MG63 (cell line): ENCODE measurements around the gene SLN. TPM values are rescaled to one million over a fixed set of nuclear protein-coding genes. Genes with fewer than 3 reads are reported as not detected.
A peak's percentile ranks its signal among the peaks of the same experiment; 100 is the strongest.
"Not testable (repeated sequence)": the region's sequence is repeated elsewhere in the genome, so short reads cannot be mapped to it uniquely, and the experiment has no call there.

Experiments used
- DNase-seq: peaks from one replicate; pipeline ENCODE4 v3.0.0-alpha.2; 2020
- H3K27me3 ChIP-seq: fragments of 250-450 bp; sonication (Bioruptor Pico); 2 replicates; pipeline ENCODE4 v1.5.1; 2020; ENCODE audit warnings: mild to moderate bottlenecking, moderate library complexity
- H3K36me3 ChIP-seq: fragments of 250-450 bp; sonication (Bioruptor Pico); 2 replicates; pipeline ENCODE4 v1.5.1; 2020; ENCODE audit warnings: mild to moderate bottlenecking, moderate library complexity
- H3K4me3 ChIP-seq: fragments of 250-450 bp; sonication (Bioruptor Pico); 2 replicates; pipeline ENCODE4 v1.5.1; 2020; ENCODE audit warnings: mild to moderate bottlenecking, moderate library complexity
- H3K9me3 ChIP-seq: fragments of 250-450 bp; sonication (Bioruptor Pico); 2 replicates; pipeline ENCODE4 v1.5.1; 2020; ENCODE audit warnings: mild to moderate bottlenecking, moderate library complexity
- total RNA-seq: library from RNA; depleted of rRNA; stranded (reverse); fragments of >200 nt; shearing (Covaris generic); gene quantifications from 2 replicates; pipeline ENCODE4 v1.2.3, GENCODE V29; 2014; ENCODE audit warnings: low replicate concordance; rRNA removed

The SLN gene
- total RNA-seq, result not detected in 2 replicates

DNA sequence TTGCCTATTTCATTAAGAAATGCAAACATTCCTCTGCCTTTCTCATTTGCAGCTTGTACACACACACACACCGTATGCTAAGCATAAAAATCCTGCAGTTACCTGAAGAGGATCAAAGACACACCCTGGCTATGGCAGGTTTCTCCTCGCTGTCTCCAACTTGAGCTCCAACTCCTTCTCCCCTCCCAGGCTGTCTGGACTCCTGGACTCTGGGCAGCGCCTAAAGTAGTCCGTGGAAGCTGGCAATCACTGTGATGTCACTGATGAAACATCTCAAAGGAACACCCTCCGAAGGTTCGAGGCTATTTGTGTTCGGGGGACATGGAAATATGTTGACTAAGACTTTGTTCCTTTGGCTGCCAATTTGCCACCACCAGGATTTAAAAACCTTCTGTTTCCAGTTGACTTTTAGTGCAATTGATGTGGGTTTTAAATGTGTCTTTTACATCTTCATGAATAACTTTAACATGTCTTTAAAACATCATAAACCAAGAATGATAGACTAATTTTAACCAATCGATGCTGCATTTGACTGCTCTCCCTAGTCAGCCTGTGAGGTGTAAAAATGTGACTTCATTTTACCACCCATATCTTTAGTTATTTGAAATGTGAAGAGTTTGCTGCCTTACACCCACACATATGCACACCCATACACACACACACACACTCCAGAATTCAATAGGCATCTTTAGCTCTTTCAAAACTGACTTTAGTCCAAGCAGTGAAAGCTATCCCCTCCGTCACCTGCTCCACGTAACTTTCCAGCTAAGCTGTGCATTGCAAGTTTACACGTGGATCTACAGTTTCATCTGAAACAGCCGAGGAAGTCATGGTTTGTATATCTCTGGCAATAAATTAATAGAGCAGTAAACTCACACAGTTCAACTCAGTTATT, at the start of gene SLN:
Gene SLN, minus strand, starts transcription at position 196 of the 895 bp plus-strand sequence.
- Histone ChIP-seq H3K9me3 (no peaks in the 10 kb centered on the region), H3K4me3 (no peak within 1 kb of the TSS), H3K27me3 (peaks cover 3% of the 10 kb centered on the region; the same call in 1 of the 2 replicates), H3K36me3 (no peaks in the 10 kb centered on the region)
- DNase-seq, result no peak

DNA sequence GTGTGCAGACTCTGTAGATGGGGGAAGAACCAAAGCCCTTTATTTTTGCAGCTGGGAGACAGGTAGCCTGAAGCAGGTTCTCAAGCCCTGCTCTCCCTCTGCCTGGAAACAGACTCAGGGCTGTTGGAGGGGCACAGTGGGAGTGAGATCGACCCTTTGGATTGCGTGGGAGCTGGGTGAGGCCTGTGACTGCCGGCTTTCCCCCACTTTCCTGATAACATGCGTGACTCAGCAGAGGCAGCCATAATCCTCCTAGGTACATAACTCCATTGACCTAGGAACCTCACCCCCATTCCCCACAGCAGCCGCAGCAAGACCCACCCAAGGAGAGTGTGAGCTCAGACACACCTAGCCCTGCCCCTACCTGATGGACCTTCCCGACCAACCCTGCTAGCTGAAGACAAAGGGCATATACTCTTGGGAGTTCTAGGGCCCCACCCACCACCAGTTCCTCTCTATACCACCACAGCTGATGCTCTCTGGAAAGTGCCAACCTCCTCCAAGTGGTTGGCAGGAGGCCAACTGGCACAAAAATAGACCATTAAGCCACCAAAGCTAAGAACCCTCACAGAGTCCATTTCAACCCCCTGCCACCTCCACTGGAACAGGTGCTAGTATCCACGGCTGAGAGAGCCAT, 47.0 kb upstream of the SLN start:
- H3K36me3 ChIP-seq, H3K27me3 ChIP-seq, DNase-seq, H3K9me3 ChIP-seq, H3K4me3 ChIP-seq: not testable (repeated sequence)

DNA sequence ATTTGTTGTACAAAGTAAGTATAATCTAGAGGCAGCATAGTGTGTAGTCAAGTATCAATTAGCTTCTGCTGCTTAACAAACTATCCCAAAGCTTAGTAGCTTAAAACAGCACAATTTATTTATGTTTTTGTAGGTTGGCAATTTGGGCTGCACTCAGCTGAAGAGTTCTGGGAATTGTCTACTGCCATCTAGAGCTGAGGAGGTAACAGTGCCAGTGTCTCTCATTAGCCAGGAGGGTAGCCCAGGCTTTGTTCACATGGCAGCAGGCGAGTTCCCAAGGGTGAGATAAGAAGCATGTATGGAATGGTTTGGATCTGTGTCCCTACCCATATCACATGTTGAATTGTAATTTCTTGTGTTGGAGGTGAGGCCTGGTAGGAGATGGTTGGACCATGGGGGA, 45.8 kb upstream of the SLN start:
- no peak overlapping the region for H3K4me3 ChIP-seq
- no peaks in the 10 kb centered on the region for H3K36me3 ChIP-seq
- H3K27me3 ChIP-seq, result no peaks in the 10 kb centered on the region
- no peaks in the 10 kb centered on the region for H3K9me3 ChIP-seq
- DNase-seq, result no peak

DNA sequence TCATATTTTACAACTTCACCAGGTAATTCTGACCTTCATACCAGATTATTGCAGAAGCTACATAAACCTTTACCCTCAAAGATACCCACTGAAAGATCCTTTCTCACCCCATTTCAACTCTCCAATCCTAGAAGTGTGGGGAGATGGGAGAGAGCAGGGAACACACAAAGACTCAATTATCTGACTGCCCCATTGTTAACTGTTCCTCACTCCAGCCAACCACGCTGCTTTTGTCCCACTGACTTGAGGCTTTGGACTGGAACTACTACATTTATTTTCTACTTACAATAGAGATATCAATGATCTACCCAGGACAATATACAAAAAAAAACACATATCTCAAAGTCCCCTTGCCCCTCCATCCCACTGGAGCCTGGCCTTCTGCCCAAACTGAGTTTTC, 44.7 kb upstream of the SLN start:
- no peaks in the 10 kb centered on the region for H3K27me3 ChIP-seq
- H3K4me3 ChIP-seq, result no peak overlapping the region
- H3K36me3 ChIP-seq, result no peaks in the 10 kb centered on the region
- H3K9me3 ChIP-seq, result no peaks in the 10 kb centered on the region
- DNase-seq, result no peak

DNA sequence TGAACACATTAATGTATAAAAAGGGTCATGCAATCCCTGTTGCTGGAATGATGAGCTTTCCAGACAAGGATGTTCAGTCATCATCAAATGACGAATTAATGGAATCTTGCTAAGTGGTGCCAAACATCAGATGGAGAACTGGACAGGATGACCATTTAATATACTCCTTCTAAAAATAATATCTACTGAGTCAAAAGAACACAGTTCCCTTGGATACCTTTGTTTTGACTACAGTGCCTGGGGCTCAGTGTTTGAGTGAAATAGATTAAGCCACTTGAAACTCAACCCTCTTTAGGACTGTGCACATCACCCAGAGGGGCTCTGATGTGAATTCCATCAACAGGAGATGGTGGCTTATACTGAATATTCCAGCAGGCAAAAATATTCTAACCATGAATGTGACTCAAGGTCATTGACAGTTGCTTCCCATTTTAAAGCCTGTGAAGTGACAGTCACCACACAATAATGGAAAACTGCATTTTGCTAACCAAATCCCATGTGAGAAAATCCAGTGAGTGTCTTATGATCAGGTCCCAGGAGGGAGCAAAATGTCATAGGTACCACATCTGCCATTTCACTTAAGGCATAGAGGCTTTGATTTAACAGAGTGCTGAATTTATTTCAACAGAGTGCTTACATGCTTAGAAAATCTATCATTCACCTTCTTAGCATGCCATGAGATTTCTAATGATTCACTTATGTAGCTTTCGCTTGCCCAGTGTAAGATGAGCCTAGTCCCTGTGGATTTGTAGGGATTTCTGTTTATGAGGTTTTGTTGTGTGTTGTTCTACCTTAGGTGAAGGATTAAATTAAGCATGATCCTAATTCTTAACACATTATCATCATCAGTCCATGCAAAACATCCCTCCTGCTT, 41.3 kb upstream of the SLN start:
- DNase-seq, result no peak
- no peaks in the 10 kb centered on the region for H3K9me3 ChIP-seq
- no peaks in the 10 kb centered on the region for H3K27me3 ChIP-seq
- H3K36me3 ChIP-seq, result no peaks in the 10 kb centered on the region
- H3K4me3 ChIP-seq, result no peak overlapping the region

DNA sequence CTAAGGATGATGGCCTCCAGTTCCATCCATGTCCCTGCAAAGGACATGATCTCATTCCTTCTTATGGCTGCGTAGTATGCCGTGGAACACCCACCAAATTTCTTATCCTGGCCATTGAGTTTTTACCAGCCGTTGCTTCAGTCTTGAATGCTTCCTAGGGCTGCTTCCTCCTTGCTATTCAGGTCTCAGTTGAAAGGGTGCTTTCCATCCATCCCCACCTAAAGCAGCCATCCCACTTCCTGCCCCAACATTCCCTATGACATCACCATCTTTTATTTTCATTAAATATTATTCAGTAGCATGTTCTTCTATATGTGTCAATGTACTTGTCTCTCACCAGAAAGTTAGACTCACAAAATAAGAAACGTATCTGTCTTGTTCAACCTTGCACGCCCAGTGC, 40.7 kb upstream of the SLN start:
- H3K27me3 ChIP-seq, result no peaks in the 10 kb centered on the region
- no peak overlapping the region for H3K4me3 ChIP-seq
- H3K9me3 ChIP-seq, result no peaks in the 10 kb centered on the region
- no peak for DNase-seq
- H3K36me3 ChIP-seq, result no peaks in the 10 kb centered on the region

DNA sequence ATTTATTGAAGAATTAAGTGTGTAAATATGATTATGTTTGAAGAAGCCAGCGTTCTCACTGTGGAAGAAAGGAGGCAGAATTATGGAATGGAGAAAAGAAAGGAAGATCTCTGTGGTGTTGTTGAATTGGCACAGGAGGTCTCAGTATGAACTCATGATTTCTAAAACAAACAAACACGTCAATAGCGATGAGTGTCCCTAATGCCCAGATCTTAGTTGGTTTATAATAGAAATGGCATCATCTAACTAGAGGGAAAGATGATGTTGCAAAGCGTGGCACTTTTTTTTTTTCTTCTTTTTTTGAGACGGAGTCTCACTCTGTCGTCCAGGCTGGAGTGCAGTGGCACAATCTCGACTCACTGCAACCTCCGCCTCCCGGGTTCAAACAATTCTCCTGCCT, 39.2 kb upstream of the SLN start:
- no peaks in the 10 kb centered on the region for H3K36me3 ChIP-seq
- no peak overlapping the region for H3K4me3 ChIP-seq
- peaks cover 2% of the 10 kb centered on the region; the same call in 1 of the 2 replicates for H3K27me3 ChIP-seq
- no peaks in the 10 kb centered on the region for H3K9me3 ChIP-seq
- no peak for DNase-seq

DNA sequence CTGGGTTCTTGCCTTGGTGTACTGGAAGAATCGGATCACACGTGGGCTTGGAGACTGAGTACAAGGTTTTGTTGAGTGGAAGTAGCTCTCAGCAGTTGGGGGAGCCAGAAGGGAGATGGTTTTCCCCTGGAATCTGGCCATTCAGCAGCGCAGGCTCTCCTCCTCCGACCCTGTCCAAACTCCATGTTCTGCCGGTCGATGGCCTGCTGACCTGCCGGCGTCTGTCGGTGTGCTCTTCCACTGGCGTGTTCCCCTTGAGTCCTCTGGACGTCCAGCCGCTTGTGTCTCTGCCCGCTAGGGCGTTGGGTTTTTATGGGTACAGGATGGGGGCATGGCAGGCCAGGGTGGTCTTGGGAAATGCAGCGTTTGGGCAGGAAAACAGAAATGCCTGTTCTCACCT, 38.5 kb upstream of the SLN start:
- H3K4me3 ChIP-seq, result no peak overlapping the region
- H3K9me3 ChIP-seq, result no peaks in the 10 kb centered on the region
- no peaks in the 10 kb centered on the region for H3K36me3 ChIP-seq
- peaks cover 2% of the 10 kb centered on the region; the same call in 1 of the 2 replicates for H3K27me3 ChIP-seq
- DNase-seq, result no peak

DNA sequence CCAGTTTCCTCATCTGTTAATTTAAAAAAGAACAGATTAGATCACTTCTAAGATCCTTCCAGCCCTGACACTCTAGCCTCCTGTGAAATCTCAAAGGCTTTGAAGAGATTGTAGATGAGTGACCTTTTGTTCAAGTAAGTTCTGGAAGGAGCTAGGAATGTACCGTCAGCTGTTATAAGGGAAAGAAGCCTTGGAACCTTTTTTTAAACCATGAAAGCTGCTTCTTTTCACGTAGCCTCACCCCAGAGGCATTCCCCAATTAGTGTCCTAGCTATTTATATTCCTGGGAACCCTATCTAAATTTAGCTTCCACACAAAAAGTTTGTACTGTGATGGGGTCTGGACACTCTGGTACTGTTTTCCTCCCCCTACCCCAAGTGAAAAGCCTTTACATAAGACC, 35.8 kb upstream of the SLN start:
- Histone ChIP-seq H3K9me3 (no peaks in the 10 kb centered on the region), H3K4me3 (no peak overlapping the region), H3K27me3 (peaks cover 2% of the 10 kb centered on the region), H3K36me3 (no peaks in the 10 kb centered on the region)
- DNase-seq, result no peak

DNA sequence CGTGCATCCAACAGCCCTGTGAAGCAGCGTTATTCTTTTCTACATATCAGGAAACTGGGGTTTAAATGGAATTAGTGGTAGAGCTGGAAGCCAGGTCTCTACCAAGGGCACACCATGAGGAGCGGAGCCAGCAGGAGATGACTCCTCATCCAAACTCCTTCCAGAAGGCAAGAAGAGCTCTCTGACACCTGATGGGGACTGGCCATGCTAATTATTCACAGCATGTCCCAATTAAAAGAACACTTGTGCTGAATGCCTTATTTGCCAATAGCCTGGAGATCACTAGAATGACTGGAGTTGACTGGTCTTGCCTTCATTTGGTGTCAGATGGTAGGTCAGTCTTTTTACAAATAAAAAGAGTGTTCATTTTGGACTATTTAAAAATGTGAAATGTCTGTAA, 32.9 kb upstream of the SLN start:
- Histone ChIP-seq H3K27me3 (peaks cover 2% of the 10 kb centered on the region), H3K9me3 (no peaks in the 10 kb centered on the region), H3K4me3 (no peak overlapping the region), H3K36me3 (no peaks in the 10 kb centered on the region)
- DNase-seq, result no peak

DNA sequence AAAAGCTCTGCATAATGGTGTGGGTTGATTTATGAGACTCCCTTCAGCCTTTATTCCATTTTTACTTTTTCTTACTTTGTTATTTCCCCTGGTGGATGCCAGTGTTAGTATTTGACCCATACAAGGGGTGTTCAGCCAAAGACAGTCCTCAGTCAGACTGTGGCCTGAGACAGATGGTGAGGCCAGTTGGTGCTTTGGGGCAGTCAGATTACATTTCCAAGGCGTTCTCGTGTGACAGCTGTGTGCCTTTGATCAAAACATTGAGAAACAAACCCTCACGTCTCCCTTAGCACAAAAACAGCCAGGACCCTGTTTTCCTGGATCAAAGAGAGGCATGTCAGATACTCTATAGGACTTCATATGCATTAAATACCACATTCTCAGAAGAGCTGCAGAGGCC, 31.3 kb upstream of the SLN start:
- Histone ChIP-seq H3K9me3 (no peaks in the 10 kb centered on the region), H3K4me3 (no peak overlapping the region), H3K27me3 (peaks cover 2% of the 10 kb centered on the region), H3K36me3 (no peaks in the 10 kb centered on the region)
- DNase-seq, result no peak

DNA sequence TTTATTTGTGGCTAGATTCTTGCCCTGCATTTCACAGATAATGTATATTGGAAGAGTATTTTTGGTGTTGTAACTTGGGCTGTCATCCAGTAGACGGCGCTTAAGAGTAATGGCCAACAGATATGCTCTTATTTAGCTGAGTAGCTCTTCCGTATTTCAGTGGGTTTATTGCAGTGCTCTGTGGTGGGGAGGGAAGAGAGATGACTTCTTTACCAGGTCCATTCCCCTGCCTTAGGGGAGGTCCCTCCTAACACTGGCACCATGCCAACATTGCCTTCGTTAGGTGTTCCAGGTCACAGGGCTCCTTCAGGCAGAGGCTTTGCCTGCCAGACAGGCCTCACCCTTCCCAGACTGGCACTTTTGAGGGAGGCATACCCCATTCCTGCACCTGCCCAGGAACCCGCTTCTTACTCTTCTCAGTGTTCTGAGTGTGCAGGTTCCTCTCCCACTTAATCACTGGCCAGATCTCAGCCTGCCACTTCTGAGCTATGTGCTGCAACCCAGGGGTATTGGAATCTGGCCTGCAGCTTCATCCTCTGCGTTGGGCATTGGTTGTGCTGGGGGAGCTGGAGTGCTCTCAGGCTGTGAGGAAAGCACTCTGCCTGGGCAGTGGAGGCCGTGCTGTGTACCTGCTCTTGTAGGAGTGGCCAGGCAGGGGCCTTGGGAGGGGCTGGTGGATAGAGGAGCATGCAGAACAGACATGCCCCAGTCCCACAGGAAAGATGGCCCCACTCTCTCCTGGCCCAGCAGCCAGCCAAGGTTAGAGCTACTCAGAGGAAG, 29.4 kb upstream of the SLN start:
- H3K36me3 ChIP-seq, result no peaks in the 10 kb centered on the region
- no peak for DNase-seq
- peaks cover under 1% of the 10 kb centered on the region for H3K27me3 ChIP-seq
- no peaks in the 10 kb centered on the region for H3K9me3 ChIP-seq
- H3K4me3 ChIP-seq, result no peak overlapping the region

DNA sequence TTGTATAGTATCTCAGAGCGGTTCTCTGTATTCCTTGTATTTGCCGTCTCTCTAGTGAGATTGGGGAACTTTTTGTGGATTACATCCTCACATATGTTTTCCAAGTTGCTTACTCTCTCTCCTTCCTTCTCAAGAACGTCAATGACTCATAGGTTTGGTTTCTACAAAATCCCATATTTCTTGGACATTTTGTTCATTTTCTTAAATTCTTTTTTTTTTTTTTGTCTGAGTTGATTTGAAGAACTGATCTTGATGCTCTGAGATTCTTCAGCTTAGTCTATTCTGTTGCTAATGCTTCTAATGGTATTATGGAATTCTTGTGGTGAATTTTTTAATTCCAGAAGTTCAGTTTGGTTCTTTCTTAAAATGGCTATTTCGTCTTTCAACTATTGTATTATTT, 28.4 kb upstream of the SLN start:
- DNase-seq, result no peak
- no peaks in the 10 kb centered on the region for H3K9me3 ChIP-seq
- no peaks in the 10 kb centered on the region for H3K36me3 ChIP-seq
- H3K27me3 ChIP-seq, result no peaks in the 10 kb centered on the region; the same call in 1 of the 2 replicates
- H3K4me3 ChIP-seq, result no peak overlapping the region

DNA sequence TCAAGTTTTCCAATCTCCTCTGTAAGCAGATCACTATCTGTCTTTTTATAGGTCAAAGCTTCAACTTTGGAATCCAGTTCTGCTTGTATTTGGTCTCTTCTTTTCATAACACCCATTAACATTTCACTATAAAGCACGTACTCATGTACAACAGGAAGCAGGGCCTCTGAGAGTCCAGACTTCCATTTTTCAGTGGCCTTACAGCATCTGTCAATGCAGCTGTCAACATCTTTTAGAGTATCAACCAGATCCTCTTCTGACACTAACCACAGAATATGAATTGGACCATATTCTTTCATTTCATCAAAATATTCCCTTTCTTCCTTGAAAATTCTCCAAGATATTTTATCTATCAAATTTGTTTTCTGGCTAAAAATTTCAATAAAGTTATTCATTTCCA, 24.7 kb upstream of the SLN start:
- H3K27me3 ChIP-seq, result no peaks in the 10 kb centered on the region
- H3K4me3 ChIP-seq, result no peak overlapping the region
- H3K9me3 ChIP-seq, result peaks cover 3% of the 10 kb centered on the region; the same call in 1 of the 2 replicates
- H3K36me3 ChIP-seq, result no peaks in the 10 kb centered on the region
- DNase-seq, result no peak

DNA sequence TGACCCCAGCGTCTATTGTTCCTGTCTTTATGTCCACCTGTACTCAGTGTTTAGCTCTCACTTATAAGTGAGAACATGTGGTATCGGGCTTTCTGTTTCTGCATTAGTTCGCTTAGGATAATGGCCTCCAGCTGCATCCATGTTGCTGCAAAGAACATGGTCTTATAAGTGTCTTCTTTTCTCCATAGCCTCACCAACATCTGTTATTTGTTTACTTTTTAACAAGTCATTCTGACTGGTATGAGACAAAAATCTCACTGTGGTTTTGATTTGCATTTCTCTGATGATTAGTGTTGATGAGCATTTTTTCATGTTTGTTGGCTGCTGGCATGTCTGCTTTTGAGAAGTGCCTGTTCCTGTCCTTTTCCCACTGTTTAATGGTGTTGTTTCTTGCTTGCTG, 21.7 kb upstream of the SLN start:
- DNase-seq, result no peak
- peaks cover 3% of the 10 kb centered on the region; the same call in 1 of the 2 replicates for H3K9me3 ChIP-seq
- H3K27me3 ChIP-seq, result peaks cover 7% of the 10 kb centered on the region
- no peak overlapping the region for H3K4me3 ChIP-seq
- H3K36me3 ChIP-seq, result no peaks in the 10 kb centered on the region

DNA sequence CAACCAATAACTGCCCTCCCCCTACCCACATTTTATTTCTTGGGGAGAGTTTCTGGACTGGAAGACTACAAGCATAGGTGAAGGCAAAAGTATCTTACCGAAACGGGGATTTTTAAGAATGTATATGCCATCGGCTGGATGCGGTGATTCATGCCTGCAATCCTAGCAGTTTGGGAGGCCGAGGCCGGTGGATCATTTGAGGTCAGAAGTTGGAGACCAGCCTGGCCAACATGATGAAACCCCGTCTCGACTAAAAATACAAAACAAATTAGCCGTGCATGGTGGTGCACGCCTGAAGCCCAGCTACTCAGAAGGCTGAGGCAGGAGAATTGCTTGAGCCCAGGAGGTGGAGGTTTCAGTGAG, 20.8 kb upstream of the SLN start:
- peak; percentile 65 for DNase-seq
- no peaks in the 10 kb centered on the region for H3K36me3 ChIP-seq
- H3K9me3 ChIP-seq, result peaks cover 3% of the 10 kb centered on the region; the same call in 1 of the 2 replicates

More for the DNA sequence above, 20.8 kb upstream of the SLN start:
- no peak overlapping the region for H3K4me3 ChIP-seq
- H3K27me3 ChIP-seq, result peaks cover 7% of the 10 kb centered on the region
